HEK293 (cell line): ENCODE results near the gene CNPY1.

Source experiments
- CTCF ChIA-PET: fragments of 350-600 bp; formaldehyde crosslinking; extraction: SDS; loops from one replicate; lab custom pipeline; 2021; ENCODE audit warnings: antibody characterized with exemption; lab: Yijun Ruan, JAX
- POLR2A ChIA-PET: fragments of 300-600 bp; formaldehyde crosslinking; extraction: SDS; loops from one replicate; lab custom pipeline; 2020; ENCODE audit warnings: antibody characterized with exemption, inconsistent platforms; lab: Yijun Ruan, JAX
- H3K27ac ChIP-seq: fragments of 200-500 bp; sonication (Bioruptor generic); 2 replicates; pipeline ENCODE4 v1.5.1; 2014; ENCODE audit warnings: low read depth, low read length, control low read depth, inconsistent platforms; ENCODE audit errors: extremely low read depth
- H3K36me3 ChIP-seq, 2 experiments: fragments of 200-500 bp in 1 of 2; sonication (Bioruptor generic) in 1 of 2; 1 replicate in 1 of 2; 2 replicates in 1 of 2; pipeline ENCODE4 v1.5.1; 2014 to 2017; ENCODE audit warnings: inconsistent platforms in 2 of 2, low read length in 2 of 2; ENCODE audit not compliant: control insufficient read depth in 2 of 2, insufficient read depth in 1 of 2
- H3K4me1 ChIP-seq: fragments of 200-500 bp; sonication (Bioruptor generic); 2 replicates; pipeline ENCODE4 v1.5.1; 2014; ENCODE audit warnings: mild to moderate bottlenecking, low read length, inconsistent platforms; ENCODE audit not compliant: control insufficient read depth, insufficient read depth
- H3K4me3 ChIP-seq: 2 replicates; pipeline ENCODE4 v1.5.1; 2011; ENCODE audit warnings: low read depth, mild to moderate bottlenecking, control low read depth, low read length, moderate library complexity
- H3K9me3 ChIP-seq: fragments of 200-500 bp; sonication (Bioruptor generic); 2 replicates; pipeline ENCODE4 v1.5.1; 2014; ENCODE audit warnings: low read depth, low read length, inconsistent platforms; ENCODE audit not compliant: control insufficient read depth, insufficient read depth
- IKZF3 ChIP-seq: fragments of 450-650 bp; IDR thresholded peaks from 2 replicates; pipeline ENCODE4 v1.5.0; 2018; ENCODE audit warnings: missing biosample characterization, mild to moderate bottlenecking, missing genetic modification characterization, moderate library complexity
- KLF16 ChIP-seq: fragments of 450-650 bp; formaldehyde crosslinking; IDR thresholded peaks from 2 replicates; pipeline ENCODE4 v1.5.1; 2017; ENCODE audit warnings: missing biosample characterization, missing genetic modification characterization
- ZBTB10 ChIP-seq: fragments of 450-650 bp; formaldehyde crosslinking; IDR thresholded peaks from 2 replicates; pipeline ENCODE4 v1.5.1; 2016; ENCODE audit warnings: missing biosample characterization, missing genetic modification characterization
- ZFP3 ChIP-seq: fragments of 450-650 bp; formaldehyde crosslinking; IDR thresholded peaks from 2 replicates; pipeline ENCODE4 v1.5.1; 2016; ENCODE audit warnings: low read depth, missing biosample characterization, missing genetic modification characterization
- ZFP69B ChIP-seq: fragments of 450-650 bp; formaldehyde crosslinking; IDR thresholded peaks from 2 replicates; pipeline ENCODE4 v1.5.1; 2016; ENCODE audit warnings: missing biosample characterization, missing genetic modification characterization
- ZNF174 ChIP-seq: fragments of 450-650 bp; formaldehyde crosslinking; IDR thresholded peaks from 2 replicates; pipeline ENCODE4 v1.5.0; 2017; ENCODE audit warnings: missing biosample characterization, mild to moderate bottlenecking, missing genetic modification characterization
- ZNF513 ChIP-seq: fragments of 450-650 bp; IDR thresholded peaks from 2 replicates; pipeline ENCODE4 v1.5.1; 2018; ENCODE audit warnings: missing biosample characterization, missing genetic modification characterization
- ZNF621 ChIP-seq: fragments of 450-650 bp; formaldehyde crosslinking; IDR thresholded peaks from 2 replicates; pipeline ENCODE4 v1.5.1; 2017; ENCODE audit warnings: missing biosample characterization, missing genetic modification characterization
- ZNF626 ChIP-seq: fragments of 450-650 bp; sonication (Bioruptor Pico); formaldehyde crosslinking; IDR thresholded peaks from 2 replicates; pipeline ENCODE4 v1.5.1; 2018; ENCODE audit warnings: missing biosample characterization, missing genetic modification characterization, inconsistent platforms
- ZNF654 ChIP-seq: fragments of 450-650 bp; formaldehyde crosslinking; IDR thresholded peaks from 2 replicates; pipeline ENCODE4 v1.5.1; 2016; ENCODE audit warnings: low read depth, missing biosample characterization, missing genetic modification characterization
- ZNF701 ChIP-seq: fragments of 450-650 bp; formaldehyde crosslinking; IDR thresholded peaks from 2 replicates; pipeline ENCODE4 v1.5.1; 2016; ENCODE audit warnings: missing biosample characterization, missing genetic modification characterization
- ZNF704 ChIP-seq: fragments of 450-650 bp; formaldehyde crosslinking; IDR thresholded peaks from 2 replicates; pipeline ENCODE4 v1.5.1; 2016; ENCODE audit warnings: missing biosample characterization, missing genetic modification characterization
- ZNF776 ChIP-seq: fragments of 450-650 bp; formaldehyde crosslinking; IDR thresholded peaks from 2 replicates; pipeline ENCODE4 v1.5.0; 2017; ENCODE audit warnings: missing biosample characterization, missing genetic modification characterization, borderline replicate concordance
- ZSCAN23 ChIP-seq: fragments of 450-650 bp; formaldehyde crosslinking; IDR thresholded peaks from 2 replicates; pipeline ENCODE4 v1.5.1; 2016; ENCODE audit warnings: missing biosample characterization, missing genetic modification characterization
- ZXDB ChIP-seq: fragments of 450-650 bp; formaldehyde crosslinking; IDR thresholded peaks from 2 replicates; pipeline ENCODE4 v1.5.1; 2016; ENCODE audit warnings: missing biosample characterization, missing genetic modification characterization
- TF ChIP-seq, protein P1 (sequence below): fragments of 450-650 bp; formaldehyde crosslinking; IDR thresholded peaks from 2 replicates; pipeline ENCODE4 v1.5.1; 2016; ENCODE audit warnings: missing biosample characterization, missing genetic modification characterization

CNPY1 gene

GRCh38 chr7:155470686-155471638, 75.4 kb downstream of the CNPY1 start (continued):
- no peak for TF ChIP-seq ZNF513 (tag by site-specific recombination)

DNA sequence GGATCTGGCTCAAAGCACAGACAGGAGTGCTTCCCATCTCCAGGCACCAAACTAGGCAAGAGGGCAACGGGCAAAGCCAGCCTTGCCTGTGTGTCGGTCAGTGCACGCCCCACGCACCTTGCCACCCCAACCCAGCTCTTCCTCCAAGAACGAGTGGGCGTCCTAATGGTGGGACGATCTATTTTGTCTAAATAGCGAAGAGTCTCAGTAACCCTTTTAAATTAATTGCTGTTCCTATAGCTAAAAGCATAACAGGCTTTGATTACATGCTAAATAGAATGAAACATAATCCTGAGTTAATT, 76.2 kb downstream of the CNPY1 start:
- peaks cover 0 to 14% of the 10 kb centered on the region in 2 experiments; a peak in 1 of 3 replicates for H3K36me3 ChIP-seq
- H3K27ac ChIP-seq, result no peak overlapping the region
- H3K4me3 ChIP-seq, result no peak overlapping the region
- H3K9me3 ChIP-seq, result no peaks in the 10 kb centered on the region
- POLR2A ChIA-PET, result no interaction called here
- CTCF ChIA-PET, result no interaction called here
- TF ChIP-seq IKZF3, result no peak
- TF ChIP-seq ZNF621 (tag by site-specific recombination), result no peak
- TF ChIP-seq ZFP3 (tag by site-specific recombination), result no peak
- TF ChIP-seq KLF16 (tag by site-specific recombination), result no peak
- TF ChIP-seq ZSCAN23 (tag by site-specific recombination), result no peak
- TF ChIP-seq ZBTB10 (tag by site-specific recombination), result no peak
- TF ChIP-seq ZNF701, result no peak
- TF ChIP-seq ZNF776 (tag by site-specific recombination), result no peak
- no peak for TF ChIP-seq ZXDB (tag by site-specific recombination)
- no peak for TF ChIP-seq ZNF174 (tag by site-specific recombination)
- TF ChIP-seq, protein P1, sequence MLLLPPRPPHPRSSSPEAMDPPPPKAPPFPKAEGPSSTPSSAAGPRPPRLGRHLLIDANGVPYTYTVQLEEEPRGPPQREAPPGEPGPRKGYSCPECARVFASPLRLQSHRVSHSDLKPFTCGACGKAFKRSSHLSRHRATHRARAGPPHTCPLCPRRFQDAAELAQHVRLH, result no peak
- TF ChIP-seq ZFP69B (tag by site-specific recombination), result no peak
- TF ChIP-seq ZNF654 (tag by site-specific recombination), result no peak
- no peak for TF ChIP-seq ZNF704
- TF ChIP-seq ZNF626 (tag by site-specific recombination), result no peak
- H3K4me1 ChIP-seq, result no peaks in the 10 kb centered on the region
